SK-N-MC (cell line): ENCODE results near the gene MRNIP.

ENCODE experiments used
- DNase-seq: peaks from one replicate; pipeline ENCODE4 v3.0.0-alpha.2; 2011; ENCODE audit warnings: low read depth, low spot score
- H3K27ac ChIP-seq: fragments of 200-600 bp; sonication (generic); 2 replicates; pipeline ENCODE4 v1.5.1; 2016; ENCODE audit warnings: mixed run types
- H3K36me3 ChIP-seq: fragments of 200-600 bp; sonication (generic); 2 replicates; pipeline ENCODE4 v1.6.1; 2017; ENCODE audit warnings: antibody characterized with exemption, low read length, mixed read lengths; ENCODE audit not compliant: insufficient read depth
- H3K4me3 ChIP-seq: fragments of 200-600 bp; sonication (generic); 2 replicates; pipeline ENCODE4 v1.5.1; 2016
- H3K9ac ChIP-seq: fragments of 200-600 bp; sonication (generic); 2 replicates; pipeline ENCODE4 v1.8.0; 2017; ENCODE audit warnings: mixed run types, mixed read lengths; ENCODE audit not compliant: insufficient read length
- H3K9me3 ChIP-seq: fragments of 200-600 bp; sonication (generic); 2 replicates; pipeline ENCODE4 v1.6.1; 2017; ENCODE audit warnings: low read depth, mild to moderate bottlenecking, antibody characterized with exemption, low read length, moderate library complexity, mixed read lengths
- EZH2 ChIP-seq: fragments of 200-600 bp; sonication (generic); IDR thresholded peaks from one replicate; pipeline ENCODE4 v1.6.1; 2017; ENCODE audit warnings: antibody characterized with exemption
- FOXP2 ChIP-seq: optimal IDR thresholded peaks from 2 replicates; pipeline ENCODE3; 2011; ENCODE audit warnings: mild to moderate bottlenecking, moderate library complexity; ENCODE audit not compliant: insufficient read depth; ENCODE audit errors: extremely low read length, control extremely low read depth
- POLR2AphosphoS5 ChIP-seq: IDR thresholded peaks from 2 replicates; pipeline ENCODE4 v1.6.1; 2012; ENCODE audit warnings: mild to moderate bottlenecking, low read depth, low read length, borderline replicate concordance

Gene MRNIP

DNA sequence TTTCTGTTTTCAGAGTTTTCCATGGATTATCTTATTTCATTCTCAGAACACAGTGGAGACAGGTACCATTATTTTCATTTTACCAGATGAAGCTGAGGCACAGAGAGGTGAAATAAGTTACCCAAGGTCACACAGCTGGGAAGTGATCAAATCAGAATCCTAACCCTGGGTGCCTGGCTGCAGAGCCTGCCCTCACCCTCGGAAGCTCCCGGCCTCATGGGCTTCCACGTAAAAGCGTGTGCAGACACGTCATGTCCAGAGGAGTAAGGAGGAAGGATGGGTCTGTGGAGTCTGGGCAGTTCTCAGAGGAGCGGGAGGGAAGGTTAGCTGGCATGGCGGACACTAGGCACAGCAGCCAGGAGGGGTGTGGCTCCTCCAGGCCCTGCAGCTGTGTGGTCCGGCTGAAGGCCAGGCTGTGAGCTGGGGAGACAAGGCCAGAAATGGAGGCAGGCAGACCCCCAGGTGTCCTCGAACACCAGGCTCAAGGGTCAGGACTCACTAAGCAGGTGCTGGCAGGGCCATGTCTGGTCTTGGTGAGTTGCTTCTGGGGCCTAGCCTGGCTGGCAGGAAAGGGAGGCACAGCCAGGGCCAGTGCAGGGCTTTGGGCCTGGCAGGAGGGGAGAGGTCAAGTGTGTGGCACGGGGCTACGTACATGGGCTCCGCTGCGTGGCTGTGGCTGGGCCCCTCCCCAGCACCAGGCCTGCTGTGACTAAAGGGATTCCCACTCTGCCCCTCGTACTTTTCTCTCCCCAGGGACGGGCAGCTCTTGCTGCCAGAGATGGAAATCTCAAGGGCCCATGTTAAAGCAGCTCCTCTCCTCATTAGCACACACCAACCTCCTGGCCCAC, 43.5 kb upstream of the MRNIP start:
- Histone ChIP-seq H3K36me3 (peaks cover 33% of the 10 kb centered on the region), H3K9me3 (no peaks in the 10 kb centered on the region), H3K4me3 (no peak overlapping the region), H3K9ac (no peak overlapping the region), H3K27ac (no peak overlapping the region)
- DNase-seq, result no peak
- no peak for TF ChIP-seq FOXP2
- TF ChIP-seq POLR2AphosphoS5, result no peak
- no peak for TF ChIP-seq EZH2

DNA sequence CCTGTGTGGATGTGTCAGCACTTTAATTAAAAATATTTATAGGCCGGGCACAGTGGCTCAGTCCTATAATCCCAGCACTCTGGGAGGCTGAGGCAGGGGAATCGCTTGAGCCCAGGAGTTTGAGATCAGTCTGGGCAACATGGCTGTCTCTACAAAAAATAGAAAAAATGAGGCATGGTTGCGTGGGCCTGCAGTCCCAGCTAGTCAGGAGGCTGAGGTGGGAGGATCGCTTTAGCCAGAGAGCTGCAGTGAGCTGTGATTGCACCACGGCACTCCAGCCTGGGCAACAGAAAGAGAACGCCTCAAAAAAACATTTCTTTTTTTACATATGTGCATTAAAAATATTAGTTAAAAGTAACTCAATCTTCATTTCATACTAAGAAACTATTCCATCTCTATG, 42.8 kb upstream of the MRNIP start:
- no peak overlapping the region for H3K4me3 ChIP-seq
- H3K9ac ChIP-seq, result no peak overlapping the region
- no peak for DNase-seq
- H3K36me3 ChIP-seq, result peaks cover 33% of the 10 kb centered on the region
- no peaks in the 10 kb centered on the region for H3K9me3 ChIP-seq
- no peak for TF ChIP-seq FOXP2
- H3K27ac ChIP-seq, result no peak overlapping the region

DNA sequence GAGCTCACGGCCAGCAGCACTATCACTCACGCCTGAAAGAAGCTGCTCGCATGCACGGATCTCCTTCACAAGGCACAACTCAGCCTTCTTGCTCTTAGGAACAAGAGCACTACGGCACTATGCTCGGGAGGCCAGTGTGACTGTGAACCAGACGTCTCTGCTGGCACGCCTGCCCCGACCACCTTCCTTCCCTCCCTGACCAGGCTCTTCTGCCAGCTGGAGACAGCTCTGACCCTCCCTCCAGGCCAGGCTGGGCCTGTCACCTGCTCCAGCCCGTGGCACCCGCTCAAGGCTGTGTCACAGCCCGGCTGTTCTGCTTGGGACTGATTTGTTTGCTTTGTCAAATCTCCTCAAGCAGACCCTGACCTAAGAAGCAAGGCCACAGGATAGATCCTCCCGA, 42.1 kb upstream of the MRNIP start:
- Histone ChIP-seq H3K9ac (no peak overlapping the region), H3K27ac (no peak overlapping the region), H3K4me3 (no peak overlapping the region), H3K9me3 (no peaks in the 10 kb centered on the region), H3K36me3 (peaks cover 33% of the 10 kb centered on the region)
- no peak for DNase-seq
- no peak for TF ChIP-seq POLR2AphosphoS5
- no peak for TF ChIP-seq FOXP2
- no peak for TF ChIP-seq EZH2

DNA sequence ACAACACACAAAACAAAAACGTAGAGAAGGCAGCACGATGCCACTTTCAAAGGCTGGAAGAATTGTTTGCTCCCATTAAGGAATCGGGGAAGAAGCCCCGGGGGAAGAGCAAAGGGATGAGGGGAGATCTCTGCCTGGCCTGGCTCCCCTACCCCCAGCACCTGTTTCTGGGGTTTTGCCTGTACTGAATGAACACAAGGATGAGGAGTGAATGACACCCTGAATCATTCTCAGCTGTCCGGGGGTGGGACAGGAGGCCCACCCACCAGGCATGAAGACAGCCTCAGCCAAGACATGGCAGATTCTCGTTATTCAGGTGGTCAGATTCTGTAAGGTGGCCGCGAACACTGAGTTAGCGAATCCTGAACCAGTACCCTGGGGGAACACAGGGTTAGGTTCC, 41.6 kb upstream of the MRNIP start:
- Histone ChIP-seq H3K9me3 (no peaks in the 10 kb centered on the region), H3K27ac (no peak overlapping the region), H3K9ac (no peak overlapping the region), H3K36me3 (peaks cover 33% of the 10 kb centered on the region), H3K4me3 (no peak overlapping the region)
- DNase-seq, result no peak
- TF ChIP-seq POLR2AphosphoS5 (no peak), EZH2 (no peak), FOXP2 (no peak)

DNA sequence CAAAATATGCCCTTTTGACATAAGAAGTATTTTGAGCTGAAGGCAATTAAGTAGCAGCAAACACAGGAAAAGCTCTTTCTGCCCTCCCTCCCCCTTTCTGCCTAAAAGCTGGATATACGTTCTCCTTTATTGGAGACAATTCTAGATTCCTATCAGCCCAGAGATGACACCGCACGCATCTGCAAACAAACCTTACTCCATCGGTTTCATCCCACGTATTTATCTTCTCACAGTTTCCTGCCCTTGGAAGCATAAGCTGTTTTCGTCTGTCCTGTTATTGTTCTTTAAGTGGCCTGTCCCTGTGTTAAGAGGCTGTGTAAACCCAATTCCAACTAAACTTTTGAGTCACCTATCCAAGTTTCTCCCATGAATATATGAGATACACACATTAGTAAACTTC, 37.2 kb upstream of the MRNIP start:
- H3K9ac ChIP-seq, result no peak overlapping the region
- no peak overlapping the region for H3K27ac ChIP-seq
- peaks cover 44% of the 10 kb centered on the region for H3K36me3 ChIP-seq
- H3K4me3 ChIP-seq, result no peak overlapping the region
- no peaks in the 10 kb centered on the region for H3K9me3 ChIP-seq
- TF ChIP-seq EZH2 (no peak), FOXP2 (no peak), POLR2AphosphoS5 (no peak)
- no peak for DNase-seq

DNA sequence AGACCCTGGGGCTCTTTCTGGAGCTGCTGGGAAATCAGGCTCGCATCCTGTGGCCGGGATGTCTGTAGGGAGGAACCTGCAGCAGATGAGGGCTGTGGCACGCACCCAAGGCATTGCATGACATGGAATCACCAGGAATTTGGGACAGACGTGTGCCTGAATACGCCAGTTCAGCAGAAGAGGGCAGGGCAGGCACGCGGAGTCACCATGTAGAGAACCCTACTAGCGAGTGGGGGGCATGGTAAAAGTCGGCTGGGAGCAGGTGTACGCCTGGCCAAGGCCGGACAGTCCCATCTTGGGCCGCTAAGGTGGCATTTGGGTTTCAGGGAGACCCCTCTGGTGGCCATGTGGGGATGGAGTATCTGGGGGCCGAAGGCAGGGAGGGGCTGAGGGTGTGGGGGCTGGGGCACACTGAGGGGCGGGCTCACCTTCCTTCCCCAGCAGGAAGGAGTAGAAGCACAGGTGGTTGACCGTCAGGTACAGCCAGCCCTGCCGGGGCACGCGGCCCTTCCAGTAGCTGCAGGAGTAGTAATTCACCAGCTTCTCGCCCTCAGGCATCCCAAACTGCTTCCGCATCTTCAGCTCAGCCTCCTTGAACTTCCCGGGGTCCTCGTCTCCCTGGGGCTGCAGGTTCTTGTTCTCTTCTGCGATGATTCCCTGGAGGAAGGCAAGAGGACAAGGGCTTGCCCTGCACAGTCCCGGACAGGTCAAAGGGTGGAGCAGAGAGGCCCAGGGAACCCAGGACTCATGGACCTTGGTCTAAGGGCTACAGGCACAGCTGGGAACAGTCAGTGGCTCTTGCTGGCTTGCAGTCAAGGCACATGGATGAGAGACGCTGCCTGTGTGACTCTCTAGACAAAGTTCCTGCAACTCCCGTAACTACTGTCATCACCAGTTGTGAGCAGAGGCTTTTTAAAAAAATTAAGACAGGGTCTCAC, 35.6 kb upstream of the MRNIP start:
- no peaks in the 10 kb centered on the region for H3K9me3 ChIP-seq
- no peak for DNase-seq
- H3K9ac ChIP-seq, result no peak overlapping the region
- no peak overlapping the region for H3K4me3 ChIP-seq
- peaks cover 51% of the 10 kb centered on the region for H3K36me3 ChIP-seq
- TF ChIP-seq POLR2AphosphoS5 (no peak), EZH2 (no peak), FOXP2 (no peak)
- no peak overlapping the region for H3K27ac ChIP-seq

DNA sequence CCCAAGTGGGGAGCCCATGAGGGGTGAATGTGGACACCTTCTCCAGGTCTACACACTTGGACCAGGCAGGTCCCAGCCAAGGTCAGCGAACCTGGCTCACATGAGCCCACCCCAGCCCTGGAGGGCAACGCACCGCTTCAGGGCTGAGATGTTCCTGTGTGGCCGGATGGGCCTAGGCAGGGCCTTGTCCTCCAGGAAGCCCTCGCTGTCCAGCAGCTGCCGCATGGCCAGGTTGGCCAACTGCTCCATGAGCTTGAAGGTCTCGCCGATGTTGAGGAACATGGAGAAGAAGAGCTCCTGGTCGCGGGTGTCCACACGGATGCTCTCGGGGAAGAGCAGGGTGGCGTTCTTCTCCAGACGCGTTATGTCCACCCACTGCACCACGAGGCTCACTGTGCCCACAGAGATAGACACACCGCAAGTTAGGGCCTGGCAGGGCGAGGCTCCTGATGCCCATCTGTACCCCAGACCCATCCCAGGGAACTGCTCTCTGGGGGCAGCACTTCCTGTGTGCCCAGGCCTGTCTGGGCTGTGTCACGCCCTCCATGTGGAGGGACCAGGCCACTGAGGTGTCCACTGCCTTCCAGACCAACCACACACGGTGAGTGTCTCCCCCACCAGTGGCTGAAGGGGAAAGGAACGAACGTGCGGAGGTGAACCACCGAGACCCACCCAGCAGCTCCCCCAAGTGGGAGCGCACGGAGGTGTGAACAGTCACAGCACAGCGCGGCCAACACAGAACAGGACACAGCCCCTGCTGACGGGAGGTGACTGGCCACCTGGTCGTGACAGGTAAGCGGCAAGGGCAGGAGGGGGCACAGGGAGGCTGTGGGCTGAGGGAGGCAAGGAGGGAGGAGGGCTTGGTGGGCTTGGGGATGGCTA, 34.7 kb upstream of the MRNIP start:
- Histone ChIP-seq H3K27ac (no peak overlapping the region), H3K4me3 (no peak overlapping the region), H3K9ac (no peak overlapping the region), H3K9me3 (no peaks in the 10 kb centered on the region), H3K36me3 (peaks cover 45% of the 10 kb centered on the region)
- DNase-seq, result no peak
- TF ChIP-seq FOXP2, result no peak
- no peak for TF ChIP-seq EZH2
- TF ChIP-seq POLR2AphosphoS5, result no peak

DNA sequence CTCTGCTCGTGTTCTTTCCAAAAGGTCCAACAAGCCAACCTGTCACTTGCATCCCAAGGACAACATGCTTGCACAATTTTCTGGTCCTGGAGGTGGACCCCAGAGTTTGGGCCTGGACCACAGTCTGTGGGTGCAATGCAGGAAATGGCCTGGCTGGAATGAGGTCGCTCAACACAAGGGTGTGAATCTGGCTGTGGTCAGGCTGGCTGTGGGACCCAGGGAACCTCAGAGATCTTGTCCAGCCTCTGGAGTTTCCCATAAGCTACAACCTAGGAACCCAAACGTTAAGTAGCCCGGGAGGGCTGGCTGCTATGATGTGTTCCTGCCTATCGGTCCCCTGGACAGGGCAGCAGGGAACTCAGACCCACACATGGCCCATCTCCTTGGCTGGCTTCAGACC, 33.6 kb upstream of the MRNIP start:
- Histone ChIP-seq H3K36me3 (peaks cover 46% of the 10 kb centered on the region; the same call in 1 of the 2 replicates), H3K4me3 (no peak overlapping the region), H3K9ac (no peak overlapping the region), H3K27ac (no peak overlapping the region), H3K9me3 (no peaks in the 10 kb centered on the region)
- TF ChIP-seq EZH2 (no peak), FOXP2 (no peak), POLR2AphosphoS5 (no peak)
- no peak for DNase-seq
